Putamen (tissue), 1 donor: Measurements from ENCODE around the gene ACSM6.

Experiments used
- DNase-seq: peaks from one replicate; pipeline ENCODE4 v3.0.0-alpha.2; 2016; ENCODE audit warnings: low spot score

The ACSM6 gene

GRCh38 chr10:95246582-95247051 is 52.6 kb downstream of the ACSM6 start:
- peak; percentile 35 for DNase-seq

DNA sequence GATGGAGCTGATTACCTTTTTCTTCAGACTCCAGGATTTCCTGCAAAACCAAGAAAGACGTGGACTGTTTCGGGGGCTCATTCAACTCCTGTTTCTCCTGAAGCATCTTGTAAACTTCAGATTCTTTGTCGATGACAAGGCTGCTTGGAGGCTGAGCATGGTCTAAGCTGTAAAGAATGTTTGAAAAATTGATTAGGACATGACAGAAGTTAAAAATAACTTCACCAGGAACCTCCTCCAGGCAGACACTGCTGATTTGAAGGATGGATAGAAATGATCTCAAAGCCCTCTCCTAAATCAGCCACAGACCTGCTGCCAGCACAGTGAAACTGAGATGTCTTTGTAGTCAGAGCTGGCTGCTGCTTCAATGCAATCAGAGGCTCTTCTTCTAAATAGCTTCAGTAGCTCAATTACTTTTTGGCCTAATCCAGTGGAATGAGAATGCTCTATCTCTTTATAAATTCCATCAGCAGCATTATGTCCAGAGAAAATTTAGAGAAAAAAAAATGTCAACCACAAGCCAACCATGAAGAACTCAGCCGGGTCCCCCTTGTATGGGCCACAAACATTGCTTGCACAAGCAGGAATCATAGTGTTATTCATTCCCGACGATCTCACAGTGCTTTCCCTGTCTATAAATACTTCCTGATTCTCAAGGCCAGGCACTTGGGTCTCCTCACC is 53.3 kb downstream of the ACSM6 start:
- DNase-seq: no peak

- DNase-seq: no peak
Observed at GRCh38 chr10:95247881-95248583, 54.0 kb downstream of the ACSM6 start.

GRCh38 chr10:95248989-95249388 is 55.0 kb downstream of the ACSM6 start:
- no peak for DNase-seq

GRCh38 chr10:95249467-95249866 is 55.4 kb downstream of the ACSM6 start:
- DNase-seq: no peak

GRCh38 chr10:95250856-95251255 is 56.8 kb downstream of the ACSM6 start:
- DNase-seq: no peak

GRCh38 chr10:95253007-95253406 is 59.0 kb downstream of the ACSM6 start:
- no peak for DNase-seq

GRCh38 chr10:95253686-95254085 is 59.6 kb downstream of the ACSM6 start:
- no peak for DNase-seq

- DNase-seq: no peak
Observed at GRCh38 chr10:95254629-95255028, 60.6 kb downstream of the ACSM6 start.

DNA sequence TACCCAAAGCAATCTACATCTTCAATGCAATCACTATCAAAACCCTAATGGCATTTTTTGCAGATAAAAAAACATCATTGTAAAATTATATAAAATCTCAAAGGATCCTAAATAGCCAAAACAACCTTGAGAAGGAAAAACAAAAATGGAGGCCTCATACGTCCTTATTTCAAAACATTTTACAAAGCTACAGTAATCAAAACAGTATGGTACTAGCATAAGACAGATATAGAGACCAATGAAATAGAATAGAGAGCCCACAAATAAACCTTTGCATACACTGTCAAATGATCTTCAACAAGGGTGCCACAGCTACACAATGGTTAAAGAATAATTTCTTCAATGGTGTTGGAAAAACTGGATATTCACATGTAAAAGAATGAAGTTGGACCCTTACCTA is 62.2 kb downstream of the ACSM6 start:
- DNase-seq: no peak

DNA sequence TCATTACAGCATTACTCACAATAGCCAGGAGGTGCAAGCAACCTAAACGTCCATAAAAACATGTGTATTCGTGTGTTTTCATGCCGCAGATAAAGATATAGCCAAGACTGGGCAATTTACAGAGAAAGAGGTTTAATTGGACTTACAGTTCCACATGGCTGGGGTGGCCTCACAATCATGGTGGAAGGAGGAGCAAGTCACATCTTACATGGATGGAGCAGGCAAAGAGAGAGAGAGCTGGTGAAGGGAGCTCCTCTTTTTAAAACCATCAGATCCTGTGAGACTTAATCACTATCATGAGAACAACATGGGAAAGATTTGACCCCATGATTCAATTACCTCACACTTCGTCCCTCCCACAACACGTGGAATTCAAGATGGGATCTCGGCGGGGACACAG is 63.8 kb downstream of the ACSM6 start:
- DNase-seq: no peak

DNA sequence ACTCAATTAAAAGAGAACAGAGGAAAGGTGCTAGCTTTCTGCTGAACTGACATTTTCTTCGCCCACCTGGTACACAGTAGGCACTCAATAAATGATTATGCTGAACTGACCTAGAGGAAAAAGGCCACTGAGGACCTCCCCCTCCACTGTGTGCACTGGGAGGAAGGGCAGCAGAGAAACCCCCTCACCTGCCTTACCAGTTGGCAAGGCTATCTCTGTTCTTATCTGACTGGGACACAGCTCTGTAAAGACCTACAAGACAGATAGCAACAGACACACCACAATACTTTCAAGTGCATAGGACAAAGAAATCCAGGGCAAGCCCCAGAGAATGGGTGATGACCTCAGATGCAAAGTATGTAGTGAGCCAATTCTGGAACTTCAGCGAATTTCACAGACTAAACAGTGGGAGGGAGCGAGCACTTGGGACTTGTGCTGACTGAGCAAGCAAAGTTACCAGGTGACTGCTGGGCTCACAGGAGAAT is 66.4 kb downstream of the ACSM6 start:
- no peak for DNase-seq

DNA sequence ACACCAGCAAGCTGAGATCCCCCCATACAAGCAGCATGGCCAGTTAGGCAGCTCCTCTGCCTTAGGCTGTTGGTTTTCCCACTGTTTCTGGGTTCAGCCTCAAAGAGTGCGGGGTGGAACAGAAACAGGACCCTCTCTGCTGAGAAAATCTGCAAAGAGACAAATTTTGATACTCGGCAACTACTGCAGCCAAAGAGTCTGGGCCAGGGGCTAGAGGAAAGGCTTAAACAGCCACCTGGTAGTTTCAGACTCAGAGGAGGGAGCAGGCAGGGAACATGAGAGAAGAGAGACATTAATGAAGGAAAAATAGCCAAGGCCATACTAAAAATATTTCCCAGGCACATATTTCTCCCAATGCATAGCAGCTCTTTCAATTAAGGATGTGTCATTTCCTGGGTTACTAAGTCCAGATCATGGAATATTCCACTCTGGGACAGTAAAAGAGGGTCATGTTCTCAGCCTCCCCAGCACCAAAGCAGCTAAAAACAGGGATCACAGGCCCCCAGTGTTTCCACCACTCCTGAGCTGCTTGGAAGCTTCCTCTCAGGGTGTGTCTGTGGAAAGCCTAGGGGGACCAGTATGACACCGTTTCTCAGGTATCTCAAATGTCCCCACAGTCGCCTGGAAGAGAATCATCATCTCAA is 67.0 kb downstream of the ACSM6 start:
- DNase-seq: no peak

DNA sequence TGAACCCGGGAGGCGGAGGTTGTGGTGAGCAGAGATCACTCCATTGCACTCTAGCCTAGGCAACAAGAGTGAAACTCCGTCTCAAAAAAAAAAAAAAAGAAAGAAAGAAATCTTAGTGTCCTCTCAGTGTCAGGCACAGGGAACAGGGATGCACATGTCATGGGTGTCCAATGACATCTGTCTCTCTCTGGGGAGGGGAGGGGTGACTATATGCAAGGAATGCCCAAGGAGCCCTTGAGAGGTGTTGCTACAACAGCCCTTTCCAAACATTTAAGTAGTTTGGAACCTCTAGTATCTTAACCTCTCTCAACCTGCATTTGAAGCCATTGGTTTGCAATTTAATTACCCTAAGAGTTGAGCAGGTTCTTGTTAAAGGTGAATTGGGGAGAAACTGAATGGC is 67.9 kb downstream of the ACSM6 start:
- DNase-seq: no peak

DNA sequence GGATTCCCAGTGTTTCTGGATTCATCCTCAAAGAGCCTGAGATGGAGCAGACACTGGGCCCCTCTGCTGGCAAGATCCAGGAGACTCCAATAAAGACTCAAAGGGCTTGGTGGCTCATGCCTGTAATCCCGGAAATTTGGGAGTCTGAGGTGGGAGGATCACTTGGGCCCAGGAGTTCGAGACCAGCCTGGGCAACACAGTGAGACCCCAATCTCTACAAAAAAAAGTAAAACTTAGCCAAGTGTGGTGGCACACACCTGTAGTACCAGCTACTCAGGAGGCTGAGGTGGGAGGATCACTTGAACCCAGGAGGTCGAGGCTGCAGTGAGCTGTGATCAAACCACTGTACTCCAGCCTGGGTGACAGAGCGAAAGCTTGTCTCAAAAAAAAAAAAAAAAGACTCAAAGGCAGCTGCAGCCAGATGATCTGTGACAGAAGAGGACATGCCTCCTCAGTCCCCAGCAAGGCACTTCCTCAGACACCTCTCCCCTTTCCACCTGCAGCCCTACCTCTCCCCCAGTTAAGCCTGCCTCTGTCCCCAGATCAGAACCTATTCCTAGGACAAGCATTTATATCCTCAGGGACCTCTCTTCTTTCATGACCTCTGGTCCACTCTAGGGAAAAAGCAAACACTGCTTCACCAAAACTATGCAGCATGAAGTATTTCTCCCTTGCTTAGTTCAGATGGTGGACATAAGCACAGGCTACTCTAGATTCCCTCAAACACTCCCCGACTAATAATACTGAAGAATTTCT is 68.9 kb downstream of the ACSM6 start:
- DNase-seq: no peak

DNA sequence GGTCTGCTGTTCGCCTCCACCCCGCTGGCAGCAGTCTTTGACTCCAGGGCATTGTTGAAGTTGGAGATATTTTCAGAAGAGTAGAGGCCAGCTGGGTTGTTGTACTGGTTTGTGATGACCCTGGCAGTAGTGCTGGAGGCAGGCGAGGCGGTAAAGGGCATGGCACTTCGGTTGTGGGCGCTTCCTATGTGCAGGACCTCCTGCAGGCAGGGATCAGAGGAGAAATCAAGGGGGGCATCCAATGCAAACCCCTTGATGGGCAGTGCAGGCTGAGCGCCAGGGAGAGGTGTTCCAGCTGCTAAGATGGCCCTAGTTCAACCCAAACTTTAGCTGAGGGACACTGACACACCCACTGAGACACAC is 69.8 kb downstream of the ACSM6 start:
- DNase-seq: no peak

DNA sequence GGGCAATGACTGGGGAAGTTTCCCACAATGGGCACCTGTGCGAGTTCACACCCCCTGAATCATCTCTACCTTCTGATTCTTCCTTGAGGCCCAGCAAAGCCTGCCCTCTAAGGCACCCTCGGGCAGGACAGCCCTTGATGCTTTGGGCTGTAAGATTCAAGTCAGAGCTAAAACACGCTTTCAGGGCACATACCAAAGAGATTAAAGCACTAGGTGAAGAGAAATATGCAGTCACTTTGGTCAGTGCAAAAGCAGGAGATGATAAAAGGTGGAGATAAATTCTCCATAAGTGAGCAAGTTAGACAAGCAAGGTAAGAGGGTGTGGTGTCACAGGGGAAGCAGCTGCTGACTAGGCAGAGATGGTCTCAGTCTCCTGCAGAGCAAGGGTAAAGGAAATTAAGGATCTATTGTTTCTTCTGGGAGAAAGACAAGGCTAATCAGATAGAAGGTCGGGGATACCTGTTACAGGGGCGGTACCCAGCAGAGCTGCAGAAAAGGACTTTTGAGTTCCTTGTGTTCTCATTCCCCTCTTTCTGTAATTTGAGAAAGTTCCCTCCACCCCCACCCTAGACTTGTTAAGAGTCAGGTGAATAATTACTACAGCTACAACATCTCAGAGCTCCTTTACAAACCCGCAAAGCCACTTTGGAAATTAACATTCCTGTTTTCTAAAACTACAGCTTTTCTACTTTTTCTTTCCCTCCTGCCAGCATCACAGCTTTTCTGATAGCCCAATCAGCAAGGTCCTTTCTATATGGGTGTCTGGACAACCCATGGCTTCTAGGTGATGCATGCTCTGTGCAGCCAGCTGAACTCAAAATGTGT is 70.4 kb downstream of the ACSM6 start:
- no peak for DNase-seq

DNA sequence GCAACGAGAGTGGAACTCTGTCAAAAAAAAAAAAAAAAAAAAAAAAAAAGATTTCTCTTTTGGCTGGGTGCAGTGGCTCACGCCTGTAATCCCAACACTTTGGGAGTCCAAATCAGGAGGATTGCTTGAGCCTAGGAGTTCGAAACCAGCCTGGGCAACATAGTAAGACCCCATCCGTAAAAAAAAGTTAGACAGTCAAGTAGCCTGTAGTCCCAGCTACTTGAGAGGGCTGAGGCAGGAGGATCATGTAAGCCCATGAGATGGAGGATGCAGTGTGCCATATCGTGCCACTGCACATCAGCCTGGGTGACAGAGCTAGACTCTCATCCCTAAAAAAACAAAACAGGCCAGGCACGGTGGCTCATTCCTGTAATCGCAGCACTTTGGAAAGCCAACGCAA is 71.5 kb downstream of the ACSM6 start:
- no peak for DNase-seq

GRCh38 chr10:95266674-95267095 is 72.6 kb downstream of the ACSM6 start:
- DNase-seq: no peak

- DNase-seq: no peak
Observed at GRCh38 chr10:95267251-95267650, 73.2 kb downstream of the ACSM6 start.

- DNase-seq: no peak
Observed at GRCh38 chr10:95268438-95268837, 74.4 kb downstream of the ACSM6 start.
